Brain microvascular endothelial cell (primary cell): ENCODE data around the gene DMXL1.

Experiments used
- DNase-seq: peaks from one replicate; pipeline ENCODE4 v3.0.0-alpha.2; 2020
- H3K27ac ChIP-seq: fragments of 250-450 bp; sonication (Bioruptor Pico); 2 replicates; pipeline ENCODE4 v1.5.1; 2020; ENCODE audit warnings: mild to moderate bottlenecking, moderate library complexity
- H3K27me3 ChIP-seq: fragments of 250-450 bp; sonication (Bioruptor Pico); replicated peaks from 2 replicates; pipeline ENCODE4 v1.5.1; 2020; ENCODE audit warnings: mild to moderate bottlenecking
- H3K36me3 ChIP-seq: fragments of 250-450 bp; sonication (Bioruptor Pico); replicated peaks from 2 replicates; pipeline ENCODE4 v1.5.1; 2020; ENCODE audit warnings: mild to moderate bottlenecking
- H3K4me3 ChIP-seq: 2 replicates; pipeline ENCODE4 v1.5.1; 2011; ENCODE audit warnings: low read depth, mild to moderate bottlenecking, control low read depth, low read length, moderate library complexity
- in situ Hi-C: cut with HindIII; loops from 2 replicates; pipeline ENCODE4 v1.10.0; 2017; ENCODE audit warnings: low sequenced_read_pairs, low pct_ligation_motif_present
- TF ChIP-seq, protein P1 (sequence below): IDR thresholded peaks from 2 replicates; pipeline ENCODE4 v1.5.1; 2011; ENCODE audit warnings: low read depth, mild to moderate bottlenecking, moderate library complexity, low read length, control low read depth, inconsistent platforms; ENCODE audit errors: missing control alignments

The DMXL1 gene

DNA sequence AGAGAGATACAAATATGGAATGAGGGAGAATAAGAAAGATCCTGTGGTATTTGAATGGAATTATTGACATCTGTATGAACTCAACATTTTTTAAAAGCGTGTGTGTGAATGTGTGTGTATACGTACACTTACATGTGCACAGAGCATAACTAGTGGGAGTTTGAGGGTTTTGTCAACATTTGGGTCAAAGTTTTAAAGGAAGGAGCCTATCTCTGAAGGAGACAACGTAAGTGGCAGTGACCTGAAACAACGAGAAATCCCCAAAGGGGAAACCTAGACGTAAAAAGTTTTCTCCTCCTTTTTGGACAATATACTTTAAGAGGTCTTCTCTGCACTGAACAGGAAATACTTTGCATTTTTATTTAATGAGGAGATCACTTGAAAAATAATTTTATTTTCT is 42.3 kb upstream of the DMXL1 start:
- peak; percentile 11 for DNase-seq
- Histone ChIP-seq H3K27me3 (no peaks in the 10 kb centered on the region), H3K4me3 (no peak overlapping the region), H3K27ac (no peak overlapping the region), H3K36me3 (no peaks in the 10 kb centered on the region)
- in situ Hi-C loops, result loop anchor here (25.0 kb wide), 1 partner anchor 384 kb away; no protein-coding TSS in a partner anchor
- TF ChIP-seq, protein P1, sequence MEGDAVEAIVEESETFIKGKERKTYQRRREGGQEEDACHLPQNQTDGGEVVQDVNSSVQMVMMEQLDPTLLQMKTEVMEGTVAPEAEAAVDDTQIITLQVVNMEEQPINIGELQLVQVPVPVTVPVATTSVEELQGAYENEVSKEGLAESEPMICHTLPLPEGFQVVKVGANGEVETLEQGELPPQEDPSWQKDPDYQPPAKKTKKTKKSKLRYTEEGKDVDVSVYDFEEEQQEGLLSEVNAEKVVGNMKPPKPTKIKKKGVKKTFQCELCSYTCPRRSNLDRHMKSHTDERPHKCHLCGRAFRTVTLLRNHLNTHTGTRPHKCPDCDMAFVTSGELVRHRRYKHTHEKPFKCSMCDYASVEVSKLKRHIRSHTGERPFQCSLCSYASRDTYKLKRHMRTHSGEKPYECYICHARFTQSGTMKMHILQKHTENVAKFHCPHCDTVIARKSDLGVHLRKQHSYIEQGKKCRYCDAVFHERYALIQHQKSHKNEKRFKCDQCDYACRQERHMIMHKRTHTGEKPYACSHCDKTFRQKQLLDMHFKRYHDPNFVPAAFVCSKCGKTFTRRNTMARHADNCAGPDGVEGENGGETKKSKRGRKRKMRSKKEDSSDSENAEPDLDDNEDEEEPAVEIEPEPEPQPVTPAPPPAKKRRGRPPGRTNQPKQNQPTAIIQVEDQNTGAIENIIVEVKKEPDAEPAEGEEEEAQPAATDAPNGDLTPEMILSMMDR, result no peak

DNA sequence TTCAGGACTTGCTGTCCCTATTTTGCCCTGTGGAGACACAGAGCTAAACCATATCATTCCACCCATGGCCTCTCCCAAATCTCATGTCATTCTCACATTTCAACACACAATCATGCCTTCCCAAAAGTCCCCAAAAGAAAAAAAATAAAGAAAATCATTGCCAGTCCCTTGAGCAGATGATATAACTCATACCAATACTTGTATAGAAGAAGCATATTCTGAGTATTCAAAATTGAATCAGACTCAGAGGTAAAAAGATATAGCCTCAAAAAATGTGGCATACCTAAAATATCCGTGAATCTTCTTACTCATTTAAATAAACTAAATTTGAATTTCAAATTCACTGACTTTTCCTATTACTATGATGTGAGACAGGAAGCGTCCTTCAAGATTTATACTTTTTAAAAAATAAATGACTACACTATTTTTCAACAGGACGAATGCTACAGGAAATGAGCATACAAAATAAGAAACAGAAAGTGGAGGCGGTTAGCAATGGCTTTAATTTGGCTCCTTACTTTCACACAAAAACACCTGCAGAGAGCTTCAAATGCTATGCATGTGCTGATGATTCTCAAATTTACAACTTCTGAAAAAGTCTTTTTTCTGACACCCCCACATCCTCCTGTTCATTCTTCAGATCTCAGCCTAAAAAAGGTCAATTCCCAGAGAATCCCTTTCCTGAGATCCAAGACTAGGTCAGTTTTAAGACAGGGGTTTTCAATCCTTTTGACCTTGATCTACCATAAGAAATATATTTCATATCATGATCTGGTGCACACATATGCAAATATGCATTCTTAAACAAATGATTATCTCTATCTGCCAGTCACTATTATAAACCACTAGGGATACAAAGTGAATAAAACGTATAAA is 39.6 kb upstream of the DMXL1 start:
- DNase-seq, result no peak
- in situ Hi-C loops, result loop anchor here (25.0 kb wide), 1 partner anchor 381 kb away; no protein-coding TSS in a partner anchor
- H3K27ac ChIP-seq, result no peak overlapping the region
- no peaks in the 10 kb centered on the region for H3K27me3 ChIP-seq
- H3K4me3 ChIP-seq, result no peak overlapping the region
- H3K36me3 ChIP-seq, result no peaks in the 10 kb centered on the region
- TF ChIP-seq, protein P1, result no peak

DNA sequence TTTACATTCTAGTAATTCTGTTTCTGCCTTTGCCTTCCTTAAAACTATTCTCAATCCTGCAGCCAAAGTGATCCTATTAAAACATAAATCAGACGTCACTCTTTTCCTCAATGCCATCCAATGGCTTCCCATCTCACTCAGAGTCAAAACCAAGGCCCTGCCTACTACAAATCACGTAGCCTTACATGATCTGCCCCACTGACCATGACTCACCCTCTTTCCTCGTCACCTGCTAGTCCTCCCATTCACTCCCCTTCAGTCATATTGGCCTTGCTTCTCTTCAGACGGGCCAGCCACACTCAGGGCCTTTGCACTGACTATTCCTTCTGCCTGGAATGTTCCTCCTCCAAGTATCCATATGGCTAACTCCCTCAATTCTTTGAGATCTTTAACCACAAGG is 39.0 kb upstream of the DMXL1 start:
- in situ Hi-C loops, result loop anchor here (25.0 kb wide), 1 partner anchor 380 kb away; no protein-coding TSS in a partner anchor
- Histone ChIP-seq H3K36me3 (no peaks in the 10 kb centered on the region), H3K4me3 (no peak overlapping the region), H3K27me3 (no peaks in the 10 kb centered on the region), H3K27ac (no peak overlapping the region)
- DNase-seq, result peak; percentile 5
- TF ChIP-seq, protein P1, result no peak

DNA sequence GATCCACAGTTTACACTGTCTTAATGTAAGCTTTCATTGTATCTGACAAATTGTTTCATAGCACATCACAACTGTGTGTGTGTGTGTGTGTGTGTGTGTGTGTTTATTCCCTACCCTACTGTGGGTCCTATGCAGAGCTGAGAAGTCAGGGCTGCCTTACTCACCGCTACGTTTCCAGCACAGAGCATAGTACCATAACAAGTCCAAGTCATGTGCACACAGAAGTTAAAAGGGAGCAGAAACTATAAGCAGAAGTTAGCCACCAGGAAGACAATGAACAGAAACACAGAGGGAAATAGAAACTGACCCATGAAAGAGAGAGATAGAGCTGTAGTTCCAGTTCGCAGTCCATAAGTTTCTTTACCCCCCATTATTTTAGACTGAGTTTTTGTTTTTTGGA is 38.2 kb upstream of the DMXL1 start:
- DNase-seq, result no peak
- TF ChIP-seq, protein P1, result no peak
- H3K36me3 ChIP-seq, result no peaks in the 10 kb centered on the region
- no peak overlapping the region for H3K27ac ChIP-seq
- no peak overlapping the region for H3K4me3 ChIP-seq
- no peaks in the 10 kb centered on the region for H3K27me3 ChIP-seq
- in situ Hi-C loops, result loop anchor here (25.0 kb wide), 1 partner anchor 380 kb away; no protein-coding TSS in a partner anchor

DNA sequence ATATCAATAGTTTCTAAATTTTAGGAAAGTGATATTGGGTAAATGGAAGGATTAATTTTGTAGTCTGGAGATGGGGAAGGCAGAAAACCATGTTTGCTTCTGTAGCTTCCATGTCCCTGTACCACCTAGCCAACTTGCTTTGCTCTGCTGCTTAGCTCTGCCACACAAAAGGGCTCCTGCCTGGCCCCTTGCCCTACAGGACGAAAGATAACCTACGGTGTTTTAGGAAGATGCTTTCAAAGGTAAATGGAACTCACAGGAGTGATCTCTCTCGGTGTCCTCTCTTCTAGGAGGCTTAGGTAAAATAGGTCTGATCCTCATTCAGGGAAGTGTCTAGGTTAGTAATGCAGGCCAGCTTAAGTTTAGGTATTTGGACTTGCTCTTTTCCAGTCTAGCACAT is 37.8 kb upstream of the DMXL1 start:
- Histone ChIP-seq H3K27me3 (no peaks in the 10 kb centered on the region), H3K36me3 (no peaks in the 10 kb centered on the region), H3K4me3 (no peak overlapping the region), H3K27ac (no peak overlapping the region)
- DNase-seq, result no peak
- TF ChIP-seq, protein P1, result no peak
- in situ Hi-C loops, result loop anchor here (25.0 kb wide), 1 partner anchor 379 kb away; no protein-coding TSS in a partner anchor
